NB4 (cell line): Measurements from ENCODE around the gene FBLN7.

Source experiments
- MYC ChIP-seq: IDR thresholded peaks from 2 replicates; pipeline ENCODE4 v1.6.1; 2011; ENCODE audit warnings: low read depth, low read length
- POLR2A ChIP-seq: IDR thresholded peaks from 2 replicates; pipeline ENCODE4 v1.6.1; 2011; ENCODE audit warnings: mild to moderate bottlenecking; ENCODE audit not compliant: insufficient read length; ENCODE audit errors: extremely low read depth
- TF ChIP-seq, protein P1 (sequence below): IDR thresholded peaks from one replicate; pipeline ENCODE4 v1.5.1; 2012; ENCODE audit warnings: low read depth, low read length
- TF ChIP-seq, protein P2 (sequence below): IDR thresholded peaks from 2 replicates; pipeline ENCODE4 v1.6.1; 2011; ENCODE audit warnings: low read depth, low read length

DNA sequence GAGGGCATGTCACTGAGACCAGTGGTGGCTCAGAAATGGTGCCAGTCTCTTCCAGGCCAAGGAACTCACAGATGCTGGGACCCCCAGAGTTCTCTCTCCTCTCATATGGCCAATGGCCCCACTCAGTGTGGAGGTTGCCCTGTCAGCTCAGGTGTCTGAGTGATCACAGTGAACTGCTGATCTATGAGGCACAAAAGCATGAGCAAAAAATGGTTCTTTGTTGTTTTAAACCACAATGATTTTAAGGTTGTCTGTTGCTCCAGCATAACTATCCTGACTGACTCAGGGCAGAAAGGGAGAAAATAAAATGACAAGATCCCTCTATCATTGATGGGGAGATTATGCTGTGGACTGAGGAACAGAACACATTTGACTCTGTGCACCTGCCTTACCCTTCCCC is 57.8 kb downstream of the FBLN7 start:
- TF ChIP-seq, protein P1, sequence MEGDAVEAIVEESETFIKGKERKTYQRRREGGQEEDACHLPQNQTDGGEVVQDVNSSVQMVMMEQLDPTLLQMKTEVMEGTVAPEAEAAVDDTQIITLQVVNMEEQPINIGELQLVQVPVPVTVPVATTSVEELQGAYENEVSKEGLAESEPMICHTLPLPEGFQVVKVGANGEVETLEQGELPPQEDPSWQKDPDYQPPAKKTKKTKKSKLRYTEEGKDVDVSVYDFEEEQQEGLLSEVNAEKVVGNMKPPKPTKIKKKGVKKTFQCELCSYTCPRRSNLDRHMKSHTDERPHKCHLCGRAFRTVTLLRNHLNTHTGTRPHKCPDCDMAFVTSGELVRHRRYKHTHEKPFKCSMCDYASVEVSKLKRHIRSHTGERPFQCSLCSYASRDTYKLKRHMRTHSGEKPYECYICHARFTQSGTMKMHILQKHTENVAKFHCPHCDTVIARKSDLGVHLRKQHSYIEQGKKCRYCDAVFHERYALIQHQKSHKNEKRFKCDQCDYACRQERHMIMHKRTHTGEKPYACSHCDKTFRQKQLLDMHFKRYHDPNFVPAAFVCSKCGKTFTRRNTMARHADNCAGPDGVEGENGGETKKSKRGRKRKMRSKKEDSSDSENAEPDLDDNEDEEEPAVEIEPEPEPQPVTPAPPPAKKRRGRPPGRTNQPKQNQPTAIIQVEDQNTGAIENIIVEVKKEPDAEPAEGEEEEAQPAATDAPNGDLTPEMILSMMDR = no peak
- TF ChIP-seq POLR2A (no peak), MYC (no peak)
- TF ChIP-seq, protein P2, sequence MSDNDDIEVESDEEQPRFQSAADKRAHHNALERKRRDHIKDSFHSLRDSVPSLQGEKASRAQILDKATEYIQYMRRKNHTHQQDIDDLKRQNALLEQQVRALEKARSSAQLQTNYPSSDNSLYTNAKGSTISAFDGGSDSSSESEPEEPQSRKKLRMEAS = no peak
